HCEC 1CT (cell line): ENCODE measurements around the gene ATRNL1.

Source experiments
- DNase-seq: peaks from one replicate; pipeline ENCODE4 v3.0.0-alpha.2; 2017

The ATRNL1 gene

GRCh38 chr10:115957012-115957399 is 863.8 kb downstream of the ATRNL1 start:
- DNase-seq, result no peak

GRCh38 chr10:115957786-115958442 is 864.7 kb downstream of the ATRNL1 start:
- DNase-seq, result no peak

DNA sequence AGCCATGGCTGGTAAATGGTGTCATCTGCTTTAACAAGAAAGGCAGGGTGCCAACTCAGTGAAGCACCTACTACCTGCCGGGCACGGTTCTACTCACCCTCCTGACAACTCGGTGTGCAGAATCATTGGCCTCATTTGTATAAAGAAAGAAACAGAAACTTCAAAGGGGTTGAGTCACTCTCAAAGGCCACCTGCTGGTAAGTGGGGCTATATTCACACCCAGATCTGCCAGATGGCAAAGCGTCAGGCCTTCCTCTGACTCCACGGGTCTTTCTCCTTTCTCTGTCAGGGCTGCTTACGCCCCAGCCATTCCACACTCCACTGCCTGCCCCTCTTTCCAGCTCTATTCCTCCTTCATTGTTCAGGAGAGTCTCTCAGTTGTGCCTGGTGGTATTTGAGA is 870.7 kb downstream of the ATRNL1 start:
- DNase-seq, result no peak

- DNase-seq, result no peak
Observed at GRCh38 chr10:115964827-115965226, 871.7 kb downstream of the ATRNL1 start.

GRCh38 chr10:115965376-115965775 is 872.2 kb downstream of the ATRNL1 start:
- DNase-seq, result no peak

- DNase-seq, result no peak
Observed at GRCh38 chr10:115968236-115968635, 875.1 kb downstream of the ATRNL1 start.

DNA sequence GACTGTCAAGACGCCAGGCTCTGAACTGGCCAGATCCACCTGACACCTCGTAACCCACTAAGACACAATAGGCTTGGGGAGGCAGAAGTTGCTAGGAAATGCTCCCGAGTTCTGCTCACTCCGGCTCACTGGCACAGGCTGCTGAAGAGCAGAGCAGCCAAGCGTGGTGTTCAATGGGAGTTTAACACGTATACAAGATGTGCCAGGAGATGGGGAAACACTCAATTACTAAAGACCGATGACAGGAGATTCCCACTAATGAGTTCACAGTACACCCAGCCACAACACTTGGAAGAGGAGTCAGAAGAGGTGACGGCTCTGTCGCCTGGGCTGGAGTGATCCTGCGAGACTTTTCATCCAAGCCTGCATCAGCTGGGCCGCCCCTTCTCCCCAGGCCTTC is 876.4 kb downstream of the ATRNL1 start:
- DNase-seq, result no peak

- DNase-seq, result no peak
Observed at GRCh38 chr10:115971921-115972320, 878.8 kb downstream of the ATRNL1 start.

DNA sequence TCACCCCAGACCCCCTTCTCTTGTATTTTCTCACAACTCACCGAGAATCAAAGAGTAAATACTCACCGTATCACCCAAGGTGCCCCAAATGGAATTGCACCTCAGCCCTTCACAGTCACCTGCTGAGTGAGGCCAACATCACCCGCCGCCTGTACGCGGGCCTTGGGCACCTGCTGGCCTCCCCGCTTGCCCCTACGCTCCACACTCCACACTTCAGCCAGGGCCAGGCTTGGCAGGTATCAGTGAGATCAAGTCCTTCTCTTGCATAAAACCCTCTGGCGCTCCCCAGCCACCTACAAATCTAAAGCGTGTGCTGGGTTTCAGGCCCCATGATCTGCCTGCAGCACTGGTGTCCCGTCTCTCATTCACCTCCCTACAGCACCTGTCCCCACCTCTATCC is 879.3 kb downstream of the ATRNL1 start:
- no peak for DNase-seq

DNA sequence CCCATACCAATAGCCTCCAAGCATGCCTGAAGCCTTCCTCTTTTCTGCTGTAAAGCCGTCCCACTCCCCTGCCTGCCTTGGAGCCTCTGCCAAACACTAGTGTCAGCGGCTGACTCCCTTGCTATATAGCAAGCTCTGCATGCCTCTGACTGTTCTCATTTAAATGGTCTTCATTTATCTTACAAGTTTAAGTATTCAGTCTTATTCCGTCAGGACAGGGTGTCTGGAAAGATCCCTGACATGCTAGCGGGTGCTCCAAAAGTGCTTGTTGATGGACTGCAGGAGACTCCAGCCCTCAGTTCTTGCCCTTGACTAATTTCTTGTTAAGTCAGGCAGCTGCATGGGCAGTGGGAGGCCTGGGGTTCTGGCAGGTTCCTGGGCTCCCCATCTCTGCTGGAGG is 881.2 kb downstream of the ATRNL1 start:
- no peak for DNase-seq

- no peak for DNase-seq
Observed at GRCh38 chr10:115974816-115975430, 881.8 kb downstream of the ATRNL1 start.

- DNase-seq, result no peak
Observed at GRCh38 chr10:115975506-115975905, 882.3 kb downstream of the ATRNL1 start.

DNA sequence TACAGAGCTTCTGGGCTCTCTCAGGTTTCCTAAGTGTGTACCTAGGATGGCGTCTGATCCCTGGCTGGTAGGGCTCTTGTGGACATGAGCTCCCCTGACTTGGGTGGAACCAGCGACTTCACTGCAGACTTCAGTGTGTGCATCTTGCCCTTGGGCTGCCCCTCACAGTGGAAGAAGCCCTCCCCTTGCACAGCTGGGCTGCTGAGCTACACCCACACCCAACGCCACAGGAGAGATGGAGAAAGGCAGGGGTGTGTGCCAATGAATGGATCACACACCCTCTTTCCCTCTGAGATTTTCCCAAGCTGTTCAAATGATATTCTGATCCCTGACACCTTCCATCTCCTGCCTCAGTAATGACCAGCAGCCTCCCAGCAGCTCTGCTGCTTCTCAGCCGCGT is 883.2 kb downstream of the ATRNL1 start:
- DNase-seq, result no peak

DNA sequence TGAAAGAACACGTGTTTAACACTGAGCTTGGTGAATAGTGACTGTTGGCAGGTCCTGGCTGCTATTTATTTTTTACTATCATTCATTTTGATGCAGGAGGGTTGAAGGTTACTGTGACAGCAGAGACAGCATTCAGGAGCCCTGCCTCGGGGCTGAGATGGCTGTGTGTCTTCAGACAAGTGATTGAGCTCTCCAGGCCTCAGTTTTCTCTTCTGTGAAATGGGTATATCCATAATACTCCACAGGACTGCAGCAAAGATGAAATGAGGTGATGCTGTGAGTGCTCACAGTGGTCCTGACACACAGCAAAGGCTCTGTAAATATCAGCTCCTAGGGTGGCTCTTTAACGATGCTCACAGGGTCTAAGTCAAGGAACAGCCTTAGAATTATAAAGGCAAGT is 884.7 kb downstream of the ATRNL1 start:
- DNase-seq, result no peak

GRCh38 chr10:115979576-115979975 is 886.4 kb downstream of the ATRNL1 start:
- no peak for DNase-seq

GRCh38 chr10:115980470-115980869 is 887.3 kb downstream of the ATRNL1 start:
- DNase-seq, result no peak

DNA sequence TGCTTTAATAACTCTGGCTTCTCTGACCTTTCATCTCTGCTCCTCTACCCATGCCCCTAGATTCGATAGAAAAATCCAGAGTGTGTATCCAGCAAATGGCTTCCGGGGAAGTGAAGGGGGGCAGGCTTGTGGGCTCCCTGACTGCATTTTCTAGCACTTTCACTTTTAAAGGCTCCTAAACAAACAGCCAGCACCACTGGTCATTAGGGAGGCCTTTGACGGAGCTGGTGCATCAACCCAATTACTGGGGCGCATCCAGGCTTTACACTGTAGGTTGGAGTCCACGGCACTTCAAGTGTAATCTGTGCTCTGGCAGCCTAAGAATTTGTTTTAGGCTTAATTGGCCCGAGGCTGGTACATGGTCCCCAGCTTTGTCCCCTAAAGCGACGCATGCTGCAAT is 887.9 kb downstream of the ATRNL1 start:
- no peak for DNase-seq

GRCh38 chr10:115982076-115982475 is 888.9 kb downstream of the ATRNL1 start:
- DNase-seq, result no peak

GRCh38 chr10:115982526-115982925 is 889.4 kb downstream of the ATRNL1 start:
- DNase-seq, result no peak

DNA sequence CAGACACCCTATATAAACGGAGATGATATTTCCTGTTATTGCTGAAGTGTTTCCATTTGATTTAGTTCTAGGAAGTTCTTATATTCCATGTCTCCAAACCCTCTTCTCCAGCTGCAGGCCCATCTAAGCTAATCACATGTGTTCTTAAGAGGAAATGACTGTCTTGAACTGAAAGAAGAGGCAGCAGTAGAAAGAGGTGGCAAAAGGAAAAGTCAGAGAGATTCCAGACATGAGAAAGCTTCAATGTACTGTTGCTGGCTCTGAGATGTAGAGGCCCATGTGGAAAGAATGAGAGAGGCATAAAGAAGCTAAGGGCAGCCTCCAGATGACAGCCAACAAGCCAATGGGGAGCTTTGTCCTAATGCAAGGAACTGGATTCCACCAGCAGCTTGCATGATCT is 892.6 kb downstream of the ATRNL1 start:
- no peak for DNase-seq

- no peak for DNase-seq
Observed at GRCh38 chr10:115988380-115988779, 895.2 kb downstream of the ATRNL1 start.

DNA sequence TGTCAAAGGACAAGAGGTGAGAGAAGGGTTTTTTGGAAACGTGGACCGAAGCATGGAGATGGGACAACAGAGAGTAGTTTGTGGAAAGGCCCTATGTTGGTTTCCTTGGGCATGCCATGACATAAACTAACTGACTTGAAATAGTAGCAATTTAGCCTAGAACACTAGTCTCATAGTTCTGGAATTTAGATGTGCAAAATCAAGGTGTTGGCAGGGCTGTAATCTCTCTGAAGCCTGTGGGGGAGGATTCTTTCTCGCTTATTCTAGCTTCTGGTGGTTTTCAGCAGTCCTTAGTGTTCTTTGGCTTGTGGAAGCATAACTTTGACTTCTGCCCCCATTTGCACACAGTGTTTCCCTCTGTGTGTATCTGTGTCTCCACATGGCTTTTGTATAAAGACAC is 896.5 kb downstream of the ATRNL1 start:
- no peak for DNase-seq

DNA sequence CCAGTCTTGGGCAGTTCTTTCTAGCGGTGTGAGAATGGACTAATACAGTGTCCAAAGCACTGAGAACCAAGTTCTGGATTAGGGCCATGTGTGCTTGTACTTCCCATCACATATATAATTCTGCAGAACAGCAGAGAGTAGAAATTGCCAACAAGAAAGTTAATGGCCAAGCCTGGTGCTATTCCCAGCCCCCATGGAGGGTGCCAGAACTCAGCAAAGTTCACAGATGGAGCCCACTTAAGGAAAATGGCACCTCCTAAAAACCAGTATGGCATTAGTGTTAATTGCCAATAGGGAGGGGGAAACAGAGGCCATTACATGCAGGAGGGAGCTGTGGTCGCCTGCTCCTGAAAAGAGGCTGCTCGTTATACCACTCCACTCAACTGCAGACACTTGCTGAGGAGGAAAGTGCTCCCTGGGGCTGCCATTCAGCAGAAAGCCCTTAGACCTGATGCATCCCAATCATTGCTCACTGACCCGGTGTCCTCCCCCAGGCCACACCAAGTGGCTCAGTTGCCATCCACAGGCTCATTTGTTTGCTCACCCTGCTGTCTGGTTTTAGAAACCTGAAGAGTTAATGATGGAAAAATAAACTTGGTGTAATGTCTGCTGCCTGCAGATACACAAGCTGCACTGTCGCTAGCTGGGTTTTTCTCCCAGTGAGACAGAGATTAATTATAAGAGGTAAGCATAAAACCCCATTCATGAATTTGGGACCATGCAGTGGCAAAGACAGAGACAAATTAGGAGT is 899.2 kb downstream of the ATRNL1 start:
- no peak for DNase-seq

DNA sequence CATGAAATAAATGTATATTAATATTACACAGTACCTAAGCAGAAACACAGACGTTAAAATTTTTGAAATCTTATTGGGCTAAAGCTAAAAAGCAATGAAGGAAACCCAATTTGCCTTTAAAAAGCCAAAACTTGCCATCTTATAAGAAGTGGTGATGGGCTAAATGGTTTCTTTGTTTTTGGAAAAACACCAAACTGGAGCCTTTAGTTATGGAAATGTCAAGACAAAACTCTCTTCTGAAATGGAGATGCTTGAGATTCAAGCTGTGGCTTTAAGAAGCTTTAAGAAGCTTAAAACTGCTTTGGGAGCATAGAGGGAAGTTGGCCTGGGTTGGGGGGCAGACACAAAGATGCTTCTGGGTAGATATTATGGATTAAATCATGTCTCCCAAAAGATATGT is 902.9 kb downstream of the ATRNL1 start:
- no peak for DNase-seq
